Cardiac muscle cell (in vitro differentiated cells and primary cell): ENCODE results near the gene OTULIN. TPM values are rescaled to one million over a fixed set of nuclear protein-coding genes. Genes with fewer than 3 reads are reported as not detected.

ENCODE experiments used
- DNase-seq, 2 donors: peaks; one replicate each; pipeline versions ENCODE4 v3.0.0 to v3.0.0-alpha.2; 2010 to 2017; ENCODE audit warnings: low read depth in 1 of 2, low spot score in 1 of 2
- H3K27ac ChIP-seq: fragments of 200-600 bp; sonication (generic); 2 replicates; pipeline ENCODE4 v1.5.1; 2016
- H3K27me3 ChIP-seq: fragments of 200-600 bp; sonication (generic); 2 replicates; pipeline ENCODE4 v1.6.0; 2016; ENCODE audit warnings: control low read depth
- H3K36me3 ChIP-seq: fragments of 200-600 bp; sonication (generic); 2 replicates; pipeline ENCODE4 v1.5.1; 2016; ENCODE audit warnings: control low read depth
- H3K4me1 ChIP-seq: fragments of 200-600 bp; sonication (generic); 2 replicates; pipeline ENCODE4 v1.8.1; 2017; ENCODE audit warnings: low read depth, mild to moderate bottlenecking, mixed run types
- H3K4me3 ChIP-seq: fragments of 200-600 bp; sonication (generic); 2 replicates; pipeline ENCODE4 v1.5.1; 2016; ENCODE audit warnings: mild to moderate bottlenecking
- H3K9me3 ChIP-seq: fragments of 200-600 bp; sonication (generic); 2 replicates; pipeline ENCODE4 v1.5.1; 2017; ENCODE audit warnings: low read depth, mild to moderate bottlenecking, control low read depth
- polyA plus RNA-seq: library from polyadenylated mRNA; unstranded; fragments of >200 nt; fragmentation: Nextera tagmentation; extraction: Ambion mirVana; gene quantifications from 2 replicates; pipeline ENCODE4 v1.2.1, GENCODE V29; 2016
- total RNA-seq: library from RNA; depleted of rRNA; stranded (reverse); fragments of >200 nt; gene quantifications from 2 replicates; pipeline ENCODE4 v1.2.3, GENCODE V29; 2016
- TF ChIP-seq, protein P1 (sequence below): IDR thresholded peaks from 2 replicates; pipeline ENCODE4 v1.5.1; 2012; ENCODE audit warnings: low read depth, mild to moderate bottlenecking, low read length

The OTULIN gene
- total and polyA plus RNA-seq, 2 experiments from 2014 or later, result 17.1 to 31.2 TPM

DNA sequence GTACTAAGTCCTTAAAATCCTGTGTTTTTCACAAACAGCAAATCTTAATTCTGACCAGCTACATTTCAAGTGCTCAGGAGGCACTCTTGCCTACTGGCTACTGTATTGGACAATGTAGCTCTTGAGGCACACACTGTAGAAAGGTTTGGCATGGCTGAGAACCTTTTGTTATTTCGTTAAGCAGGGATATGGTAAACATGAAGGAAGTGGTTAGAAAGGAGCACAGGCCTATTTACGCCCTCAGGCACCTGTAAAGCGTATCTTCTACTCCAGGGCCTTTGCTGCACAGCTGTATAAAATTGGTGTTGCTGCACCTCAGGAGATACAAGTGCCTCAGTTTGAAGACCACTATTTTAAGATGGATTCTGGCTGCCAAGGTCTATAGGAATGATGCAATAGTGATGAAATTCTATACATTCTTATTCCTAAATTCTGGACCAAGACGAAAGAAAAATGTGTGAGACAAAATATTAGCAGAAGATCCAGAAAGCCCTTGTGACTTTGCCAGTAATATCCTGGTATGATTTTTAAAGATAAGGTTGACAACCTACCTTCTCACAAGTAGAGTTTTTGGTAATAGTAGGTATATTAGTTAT lies 9.3 kb upstream of the OTULIN start:
- Histone ChIP-seq H3K36me3 (no peaks in the 10 kb centered on the region), H3K4me1 (no peaks in the 10 kb centered on the region), H3K9me3 (no peaks in the 10 kb centered on the region), H3K27ac (no peak overlapping the region), H3K27me3 (peaks cover 6% of the 10 kb centered on the region), H3K4me3 (no peak overlapping the region)
- DNase-seq, result no peak
- TF ChIP-seq, protein P1, sequence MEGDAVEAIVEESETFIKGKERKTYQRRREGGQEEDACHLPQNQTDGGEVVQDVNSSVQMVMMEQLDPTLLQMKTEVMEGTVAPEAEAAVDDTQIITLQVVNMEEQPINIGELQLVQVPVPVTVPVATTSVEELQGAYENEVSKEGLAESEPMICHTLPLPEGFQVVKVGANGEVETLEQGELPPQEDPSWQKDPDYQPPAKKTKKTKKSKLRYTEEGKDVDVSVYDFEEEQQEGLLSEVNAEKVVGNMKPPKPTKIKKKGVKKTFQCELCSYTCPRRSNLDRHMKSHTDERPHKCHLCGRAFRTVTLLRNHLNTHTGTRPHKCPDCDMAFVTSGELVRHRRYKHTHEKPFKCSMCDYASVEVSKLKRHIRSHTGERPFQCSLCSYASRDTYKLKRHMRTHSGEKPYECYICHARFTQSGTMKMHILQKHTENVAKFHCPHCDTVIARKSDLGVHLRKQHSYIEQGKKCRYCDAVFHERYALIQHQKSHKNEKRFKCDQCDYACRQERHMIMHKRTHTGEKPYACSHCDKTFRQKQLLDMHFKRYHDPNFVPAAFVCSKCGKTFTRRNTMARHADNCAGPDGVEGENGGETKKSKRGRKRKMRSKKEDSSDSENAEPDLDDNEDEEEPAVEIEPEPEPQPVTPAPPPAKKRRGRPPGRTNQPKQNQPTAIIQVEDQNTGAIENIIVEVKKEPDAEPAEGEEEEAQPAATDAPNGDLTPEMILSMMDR, result no peak

DNA sequence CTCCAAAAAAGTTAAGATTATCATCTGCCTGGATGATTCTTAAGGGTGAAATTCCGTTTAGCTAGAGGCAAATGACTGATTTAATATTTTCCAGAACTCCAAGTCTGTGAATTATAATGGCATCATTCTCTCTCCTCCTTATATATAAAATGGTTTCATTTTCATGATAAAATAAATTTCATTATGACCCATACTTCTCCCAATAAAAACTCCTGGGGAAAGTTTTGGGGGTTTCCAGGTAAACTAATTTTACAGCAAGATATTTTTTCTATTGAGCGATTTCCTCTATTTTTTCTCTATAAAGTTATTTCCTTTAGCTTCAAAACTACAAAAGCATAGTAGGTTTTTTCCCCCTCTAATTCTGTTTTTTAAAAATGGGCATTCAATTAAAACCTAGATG lies 7.6 kb upstream of the OTULIN start:
- TF ChIP-seq, protein P1, result no peak
- H3K4me1 ChIP-seq, result no peaks in the 10 kb centered on the region
- H3K4me3 ChIP-seq, result no peak overlapping the region
- no peak overlapping the region for H3K27ac ChIP-seq
- peaks cover 5% of the 10 kb centered on the region for H3K27me3 ChIP-seq
- no peaks in the 10 kb centered on the region for H3K9me3 ChIP-seq
- H3K36me3 ChIP-seq, result no peaks in the 10 kb centered on the region
- DNase-seq, result no peak

DNA sequence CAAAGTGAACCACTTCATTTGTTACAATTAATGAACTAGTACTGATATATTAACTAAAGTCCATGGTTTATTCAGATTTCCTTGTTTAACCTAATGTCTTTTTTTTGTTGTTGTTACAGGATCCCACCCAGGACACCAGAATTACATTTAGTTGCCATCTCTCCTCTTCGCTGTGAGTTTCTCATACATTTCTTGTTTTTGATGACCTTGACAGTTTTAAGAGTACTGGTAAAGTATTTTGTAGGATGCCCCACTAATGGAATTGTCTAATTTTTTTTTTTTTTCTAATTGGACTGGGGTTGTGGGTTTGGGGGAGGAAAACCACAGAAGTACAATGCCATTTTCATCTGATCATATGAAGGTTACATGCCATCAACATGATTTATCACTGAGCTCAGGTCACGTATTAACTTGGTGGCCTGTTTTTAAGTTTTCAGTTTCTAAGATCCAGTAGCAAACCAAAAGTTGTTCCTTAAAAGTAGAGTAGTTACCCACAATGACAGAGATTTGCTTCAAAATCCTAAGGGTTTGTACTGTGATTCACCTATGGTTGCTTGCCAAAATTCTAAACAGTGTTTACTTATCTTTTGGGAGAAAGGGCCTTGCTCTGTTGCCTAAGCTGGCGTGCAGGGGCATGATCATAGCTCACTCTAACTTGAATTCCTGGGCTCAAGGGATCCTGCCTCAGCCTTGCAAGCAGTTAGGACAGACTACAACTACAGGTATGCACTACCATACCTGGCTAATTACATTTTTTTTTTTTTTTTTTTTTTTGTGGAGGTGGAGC lies 4.5 kb upstream of the OTULIN start:
- Histone ChIP-seq H3K4me3 (no peak overlapping the region), H3K27me3 (no peaks in the 10 kb centered on the region), H3K36me3 (no peaks in the 10 kb centered on the region), H3K9me3 (no peaks in the 10 kb centered on the region), H3K4me1 (no peaks in the 10 kb centered on the region), H3K27ac (no peak overlapping the region)
- peak in 1 of 2 donors; percentile 73 for DNase-seq
- TF ChIP-seq, protein P1, result no peak

DNA sequence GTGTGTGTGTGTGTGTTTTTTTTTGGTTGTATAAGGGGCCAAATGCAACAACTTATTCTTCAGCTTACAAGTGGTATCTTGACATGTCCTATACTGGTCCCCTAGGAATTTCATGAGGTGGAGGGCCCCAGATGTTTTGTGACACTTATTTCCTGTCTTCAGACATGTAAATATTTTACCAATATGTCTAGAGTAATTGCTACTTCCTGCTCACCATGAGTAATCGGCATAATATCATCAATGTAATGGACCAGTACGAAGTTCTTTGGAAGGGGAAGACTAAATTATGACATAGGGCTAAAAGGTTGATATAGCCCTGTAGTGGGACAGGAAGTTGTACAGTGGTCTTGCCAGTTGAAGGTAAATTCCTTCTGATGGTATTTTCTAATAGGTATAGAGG lies 3.7 kb upstream of the OTULIN start:
- H3K9me3 ChIP-seq, result no peaks in the 10 kb centered on the region
- H3K4me3 ChIP-seq, result no peak overlapping the region
- H3K27me3 ChIP-seq, result no peaks in the 10 kb centered on the region
- DNase-seq, result no peak
- H3K36me3 ChIP-seq, result no peaks in the 10 kb centered on the region
- TF ChIP-seq, protein P1, result no peak
- no peak overlapping the region for H3K27ac ChIP-seq
- no peaks in the 10 kb centered on the region for H3K4me1 ChIP-seq

DNA sequence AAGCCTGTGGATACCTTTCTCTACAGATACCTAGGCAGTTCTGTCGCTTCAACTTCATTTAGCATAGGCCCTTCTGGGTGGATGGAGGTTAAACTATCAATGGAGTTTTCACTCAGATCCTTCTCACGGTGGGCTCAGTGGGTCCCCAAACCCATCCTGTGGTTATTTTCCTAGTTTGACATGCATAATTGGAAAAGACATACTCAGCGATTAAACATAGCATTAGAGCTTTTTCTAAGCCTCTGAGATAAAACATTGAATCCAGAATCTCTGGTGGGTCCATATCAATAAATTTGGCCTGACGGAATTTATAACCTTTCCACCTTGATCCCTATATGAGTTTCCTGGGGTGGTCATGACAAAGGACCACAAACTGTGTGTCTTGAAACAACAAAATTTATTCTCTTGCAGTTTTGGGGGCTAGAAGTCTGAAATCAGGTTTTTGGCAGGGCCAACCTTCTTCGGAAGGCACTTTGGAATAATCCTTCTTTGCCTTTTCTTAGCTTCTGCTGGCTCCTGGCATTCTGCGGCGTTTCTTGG lies 1.7 kb upstream of the OTULIN start:
- no peak overlapping the region for H3K27ac ChIP-seq
- no peak for DNase-seq
- no peaks in the 10 kb centered on the region for H3K27me3 ChIP-seq
- H3K36me3 ChIP-seq, result no peaks in the 10 kb centered on the region
- H3K4me1 ChIP-seq, result no peaks in the 10 kb centered on the region
- TF ChIP-seq, protein P1, result no peak
- no peaks in the 10 kb centered on the region for H3K9me3 ChIP-seq
- no peak overlapping the region for H3K4me3 ChIP-seq
